PFSK-1 (cell line): ENCODE measurements around the gene BMP5.

Experiments
- FOXP2 ChIP-seq: optimal IDR thresholded peaks from 2 replicates; pipeline ENCODE3; 2011; ENCODE audit warnings: borderline replicate concordance, control low read depth, inconsistent platforms; ENCODE audit not compliant: insufficient read depth; ENCODE audit errors: extremely low read length, extremely low read depth
- POLR2AphosphoS5 ChIP-seq: IDR thresholded peaks from 2 replicates; pipeline ENCODE4 v1.6.1; 2012; ENCODE audit warnings: low read depth, mild to moderate bottlenecking, control low read depth, low read length, moderate library complexity
- SIN3A ChIP-seq: IDR thresholded peaks from 2 replicates; pipeline ENCODE4 v1.6.1; 2012; ENCODE audit warnings: mild to moderate bottlenecking, low read length, moderate library complexity, borderline replicate concordance; ENCODE audit not compliant: insufficient read depth
- TAF1 ChIP-seq: IDR thresholded peaks from 2 replicates; pipeline ENCODE4 v1.6.1; 2012; ENCODE audit warnings: low read length, control low read depth, borderline replicate concordance; ENCODE audit not compliant: insufficient read depth
- TF ChIP-seq, protein P1 (sequence below), 2 experiments: IDR thresholded peaks; 2 replicates each; pipeline versions ENCODE4 v1.6.1 to v1.8.0; 2011 to 2012; ENCODE audit warnings: low read depth in 2 of 2, low read length in 2 of 2, control low read depth in 1 of 2, inconsistent platforms in 1 of 2, mild to moderate bottlenecking in 1 of 2, moderate library complexity in 1 of 2; ENCODE audit not compliant: insufficient read depth in 1 of 2

DNA sequence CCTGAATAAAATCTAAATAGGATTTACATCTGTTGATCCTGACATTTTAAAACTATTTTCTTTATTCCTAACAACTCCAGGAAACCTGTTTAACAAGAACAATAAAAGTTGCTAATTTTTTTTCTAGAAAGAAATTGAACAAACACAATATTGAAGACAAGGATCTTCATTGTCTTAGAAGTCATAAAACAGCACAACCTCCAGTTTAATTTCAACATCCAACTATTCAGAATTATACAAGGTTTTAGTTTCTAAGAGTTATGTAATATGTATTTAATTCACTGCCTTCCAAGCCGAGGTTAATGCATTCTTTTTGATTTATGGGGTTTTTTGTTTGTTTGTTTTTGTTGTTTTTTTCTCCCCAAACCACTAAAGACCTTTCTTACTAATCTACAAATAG lies 7.2 kb downstream of the BMP5 start:
- TF ChIP-seq POLR2AphosphoS5: no peak
- TF ChIP-seq TAF1: no peak
- TF ChIP-seq SIN3A: no peak
- TF ChIP-seq, protein P1, sequence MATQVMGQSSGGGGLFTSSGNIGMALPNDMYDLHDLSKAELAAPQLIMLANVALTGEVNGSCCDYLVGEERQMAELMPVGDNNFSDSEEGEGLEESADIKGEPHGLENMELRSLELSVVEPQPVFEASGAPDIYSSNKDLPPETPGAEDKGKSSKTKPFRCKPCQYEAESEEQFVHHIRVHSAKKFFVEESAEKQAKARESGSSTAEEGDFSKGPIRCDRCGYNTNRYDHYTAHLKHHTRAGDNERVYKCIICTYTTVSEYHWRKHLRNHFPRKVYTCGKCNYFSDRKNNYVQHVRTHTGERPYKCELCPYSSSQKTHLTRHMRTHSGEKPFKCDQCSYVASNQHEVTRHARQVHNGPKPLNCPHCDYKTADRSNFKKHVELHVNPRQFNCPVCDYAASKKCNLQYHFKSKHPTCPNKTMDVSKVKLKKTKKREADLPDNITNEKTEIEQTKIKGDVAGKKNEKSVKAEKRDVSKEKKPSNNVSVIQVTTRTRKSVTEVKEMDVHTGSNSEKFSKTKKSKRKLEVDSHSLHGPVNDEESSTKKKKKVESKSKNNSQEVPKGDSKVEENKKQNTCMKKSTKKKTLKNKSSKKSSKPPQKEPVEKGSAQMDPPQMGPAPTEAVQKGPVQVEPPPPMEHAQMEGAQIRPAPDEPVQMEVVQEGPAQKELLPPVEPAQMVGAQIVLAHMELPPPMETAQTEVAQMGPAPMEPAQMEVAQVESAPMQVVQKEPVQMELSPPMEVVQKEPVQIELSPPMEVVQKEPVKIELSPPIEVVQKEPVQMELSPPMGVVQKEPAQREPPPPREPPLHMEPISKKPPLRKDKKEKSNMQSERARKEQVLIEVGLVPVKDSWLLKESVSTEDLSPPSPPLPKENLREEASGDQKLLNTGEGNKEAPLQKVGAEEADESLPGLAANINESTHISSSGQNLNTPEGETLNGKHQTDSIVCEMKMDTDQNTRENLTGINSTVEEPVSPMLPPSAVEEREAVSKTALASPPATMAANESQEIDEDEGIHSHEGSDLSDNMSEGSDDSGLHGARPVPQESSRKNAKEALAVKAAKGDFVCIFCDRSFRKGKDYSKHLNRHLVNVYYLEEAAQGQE (IDR thresholded peaks at IDR 0.05; ENCODE audit: insufficient read depth in 1 of 2, low read depth in 2 of 2, low read length in 2 of 2): no peak
- TF ChIP-seq FOXP2: no peak
